ENCODE results near the gene SLC35D1. TPM values are rescaled to one million over a fixed set of nuclear protein-coding genes. Genes with fewer than 3 reads are reported as not detected.

The SLC35D1 gene
- total and polyA plus RNA-seq, 9 of the 15 experiments (the other 6 are each of a cell fraction or from before 2014, with no cell fraction given), result 2.3 to 10.4 (median 6.4) TPM

GRCh38 chr1:67053785-67054772, at the start of gene SLC35D1 (continued):
- TF ChIP-seq SIN3A (IDR thresholded peaks at IDR 0.05; ENCODE audit: borderline replicate concordance in 2 of 2, control insufficient read depth in 1 of 2, low read depth in 2 of 2, low read length in 2 of 2) (no peak), E2F1 (CRISPR knock-in tag; IDR thresholded peaks at IDR 0.05) (0 out of 2 replicates have a peak, but pooled peaks have one; percentile 65), NONO (IDR thresholded peaks at IDR 0.05; ENCODE audit: low read depth in 2 of 2, low read length in 1 of 2) (peak; percentile 4 to 33; a peak in 1 of 4 replicates), RNF2 (IDR thresholded peaks at IDR 0.05) (no peak), ZNF699 (CRISPR knock-in tag; IDR thresholded peaks at IDR 0.05; ENCODE audit: insufficient replicate concordance) (no peak), MITF (IDR thresholded peaks at IDR 0.05) (no peak), KLF6 (CRISPR knock-in tag; IDR thresholded peaks at IDR 0.05; ENCODE audit: borderline replicate concordance) (0 out of 2 replicates have a peak, but pooled peaks have one; percentile 32), ZFPM2 (CRISPR knock-in tag; IDR thresholded peaks at IDR 0.05) (no peak), ZNF717 (CRISPR knock-in tag; IDR thresholded peaks at IDR 0.05) (no peak), ZNF41 (CRISPR knock-in tag; conservative IDR thresholded peaks at IDR 0.05) (no peak), CREM (IDR thresholded peaks at IDR 0.05; ENCODE audit: low read depth) (peak; percentile 29), ARNT (IDR thresholded peaks at IDR 0.05) (no peak), ZC3H4 (CRISPR knock-in tag; IDR thresholded peaks at IDR 0.05; ENCODE audit: borderline replicate concordance) (no peak), SAFB2 (IDR thresholded peaks at IDR 0.05; ENCODE audit: borderline replicate concordance, low read depth, low read length, severe bottlenecking) (no peak), DPF2 (IDR thresholded peaks at IDR 0.05) (no peak), ZNF175 (CRISPR knock-in tag; IDR thresholded peaks at IDR 0.05; ENCODE audit: low read depth) (no peak), MTA3 (IDR thresholded peaks at IDR 0.05; ENCODE audit: borderline replicate concordance) (no peak; the same call in 1 of the 2 replicates), SP1 (CRISPR knock-in tag; IDR thresholded peaks at IDR 0.05) (peak; percentile 40; the same call in 1 of the 2 replicates), ZBTB7A (IDR thresholded peaks at IDR 0.05; ENCODE audit: borderline replicate concordance, control insufficient read depth, low read depth, low read length) (peak; percentile 89), NUFIP1 (IDR thresholded peaks at IDR 0.05; ENCODE audit: partially characterized antibody) (no peak), GMEB1 (CRISPR knock-in tag; IDR thresholded peaks at IDR 0.05) (peak; percentile 28; the same call in 1 of the 2 replicates), JUN (IDR thresholded peaks at IDR 0.05; ENCODE audit: borderline replicate concordance, low read depth, low read length) (no peak), JUN (CRISPR knock-in tag; IDR thresholded peaks at IDR 0.05; ENCODE audit: borderline replicate concordance) (no peak), ZNF146 (CRISPR knock-in tag; IDR thresholded peaks at IDR 0.05; ENCODE audit: unreplicated experiment) (no peak), ZNF121 (CRISPR knock-in tag; conservative IDR thresholded peaks at IDR 0.05) (no peak)
